Smooth muscle cell (in vitro differentiated cells): Measurements from ENCODE around the gene PEPD. TPM values are rescaled to one million over a fixed set of nuclear protein-coding genes. Genes with fewer than 3 reads are reported as not detected.

ENCODE experiments used
- DNase-seq: peaks from one replicate; lab custom pipeline; 2025; ENCODE audit not compliant: unreplicated experiment; lab: John Stamatoyannopoulos, UW
- H2AFZ ChIP-seq: fragments of 200-600 bp; sonication (generic); 2 replicates; pipeline ENCODE4 v1.6.0; 2016; ENCODE audit warnings: antibody characterized with exemption, low read depth, mild to moderate bottlenecking
- H3F3A ChIP-seq: fragments of 200-600 bp; sonication (generic); 2 replicates; pipeline ENCODE4 v1.6.0; 2017; ENCODE audit warnings: antibody characterized with exemption, low read depth
- H3K27ac ChIP-seq: fragments of 200-600 bp; sonication (generic); 2 replicates; pipeline ENCODE4 v1.5.1; 2016; ENCODE audit warnings: low read depth, mild to moderate bottlenecking
- H3K27me3 ChIP-seq: fragments of 200-600 bp; sonication (generic); 2 replicates; pipeline ENCODE4 v1.6.1; 2016; ENCODE audit warnings: low read depth, mild to moderate bottlenecking
- H3K36me3 ChIP-seq: fragments of 200-600 bp; sonication (generic); 2 replicates; pipeline ENCODE4 v1.5.1; 2016; ENCODE audit warnings: low read depth
- H3K4me1 ChIP-seq: fragments of 200-600 bp; sonication (generic); 2 replicates; pipeline ENCODE4 v1.5.1; 2016; ENCODE audit warnings: low read depth
- H3K4me2 ChIP-seq: fragments of 200-600 bp; sonication (generic); 2 replicates; pipeline ENCODE4 v1.6.0; 2016; ENCODE audit warnings: mild to moderate bottlenecking
- H3K4me3 ChIP-seq: fragments of 200-600 bp; sonication (generic); 2 replicates; pipeline ENCODE4 v1.5.1; 2016; ENCODE audit warnings: mild to moderate bottlenecking
- H3K79me2 ChIP-seq: fragments of 200-600 bp; sonication (generic); 2 replicates; pipeline ENCODE4 v1.6.0; 2016; ENCODE audit warnings: low read depth, mild to moderate bottlenecking
- H3K9ac ChIP-seq: fragments of 200-600 bp; sonication (generic); 2 replicates; pipeline ENCODE4 v1.6.0; 2016; ENCODE audit warnings: low read depth
- H3K9me3 ChIP-seq: fragments of 200-600 bp; sonication (generic); replicated peaks from 2 replicates; pipeline ENCODE4 v1.5.1; 2016; ENCODE audit warnings: low read depth
- H4K20me1 ChIP-seq: fragments of 200-600 bp; sonication (generic); 2 replicates; pipeline ENCODE4 v1.6.0; 2016; ENCODE audit warnings: low read depth
- WGBS: methylation state at CpG from one replicate; pipeline ENCODE4 v1.1.7; 2016; ENCODE audit warnings: low lambda C conversion rate; 5-methylcytosine and 5-hydroxymethylcytosine counted together
- polyA plus RNA-seq: library from polyadenylated mRNA; unstranded; fragments of >200 nt; fragmentation: Nextera tagmentation; extraction: Ambion mirVana; gene quantifications from 2 replicates; pipeline ENCODE4 v1.2.1, GENCODE V29; 2016
- total RNA-seq: library from RNA; depleted of rRNA; stranded (reverse); fragments of >200 nt; gene quantifications from 2 replicates; pipeline ENCODE4 v1.2.3, GENCODE V29; 2014
- TF ChIP-seq, protein P1 (sequence below): fragments of 200-600 bp; sonication (generic); IDR thresholded peaks from 2 replicates; pipeline ENCODE4 v1.5.1; 2017; ENCODE audit warnings: borderline replicate concordance, mild to moderate bottlenecking, antibody characterized with exemption; ENCODE audit not compliant: insufficient read depth, poor library complexity, severe bottlenecking

Gene PEPD
- total and polyA plus RNA-seq, 2 experiments from 2014 or later, result 57.2 to 70.4 TPM

- no peak overlapping the region for H2AFZ ChIP-seq
- no peaks in the 10 kb centered on the region for H3K27me3 ChIP-seq
- H4K20me1 ChIP-seq, result no peaks in the 10 kb centered on the region
- no peaks in the 10 kb centered on the region for H3K79me2 ChIP-seq
- no peaks in the 10 kb centered on the region for H3F3A ChIP-seq
- H3K36me3 ChIP-seq, result no peaks in the 10 kb centered on the region
- no peak for DNase-seq
- H3K4me2 ChIP-seq, result no peak overlapping the region
- 87% methylated on average over 18 of the region's 18 CpGs for WGBS
- H3K4me1 ChIP-seq, result no peaks in the 10 kb centered on the region
- no peak overlapping the region for H3K27ac ChIP-seq
- H3K4me3 ChIP-seq, result no peak overlapping the region
- TF ChIP-seq, protein P1, sequence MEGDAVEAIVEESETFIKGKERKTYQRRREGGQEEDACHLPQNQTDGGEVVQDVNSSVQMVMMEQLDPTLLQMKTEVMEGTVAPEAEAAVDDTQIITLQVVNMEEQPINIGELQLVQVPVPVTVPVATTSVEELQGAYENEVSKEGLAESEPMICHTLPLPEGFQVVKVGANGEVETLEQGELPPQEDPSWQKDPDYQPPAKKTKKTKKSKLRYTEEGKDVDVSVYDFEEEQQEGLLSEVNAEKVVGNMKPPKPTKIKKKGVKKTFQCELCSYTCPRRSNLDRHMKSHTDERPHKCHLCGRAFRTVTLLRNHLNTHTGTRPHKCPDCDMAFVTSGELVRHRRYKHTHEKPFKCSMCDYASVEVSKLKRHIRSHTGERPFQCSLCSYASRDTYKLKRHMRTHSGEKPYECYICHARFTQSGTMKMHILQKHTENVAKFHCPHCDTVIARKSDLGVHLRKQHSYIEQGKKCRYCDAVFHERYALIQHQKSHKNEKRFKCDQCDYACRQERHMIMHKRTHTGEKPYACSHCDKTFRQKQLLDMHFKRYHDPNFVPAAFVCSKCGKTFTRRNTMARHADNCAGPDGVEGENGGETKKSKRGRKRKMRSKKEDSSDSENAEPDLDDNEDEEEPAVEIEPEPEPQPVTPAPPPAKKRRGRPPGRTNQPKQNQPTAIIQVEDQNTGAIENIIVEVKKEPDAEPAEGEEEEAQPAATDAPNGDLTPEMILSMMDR, result no peak
- H3K9ac ChIP-seq, result no peak overlapping the region
- no peaks in the 10 kb centered on the region for H3K9me3 ChIP-seq
These were observed 30.8 kb upstream of the PEPD start for GRCh38 chr19:33552191-33552927.

- WGBS, result 92% methylated on average over 6 of the region's 6 CpGs
- TF ChIP-seq, protein P1, result no peak
- no peaks in the 10 kb centered on the region for H4K20me1 ChIP-seq
- H3F3A ChIP-seq, result no peaks in the 10 kb centered on the region
- H3K4me1 ChIP-seq, result no peaks in the 10 kb centered on the region
- H3K4me2 ChIP-seq, result no peak overlapping the region
- H3K9me3 ChIP-seq, result no peaks in the 10 kb centered on the region
- H3K9ac ChIP-seq, result no peak overlapping the region
- no peaks in the 10 kb centered on the region for H3K36me3 ChIP-seq
- H3K27ac ChIP-seq, result no peak overlapping the region
- no peaks in the 10 kb centered on the region for H3K79me2 ChIP-seq
- no peak for DNase-seq
- H3K27me3 ChIP-seq, result no peaks in the 10 kb centered on the region
- no peak overlapping the region for H3K4me3 ChIP-seq
- no peak overlapping the region for H2AFZ ChIP-seq
These were observed 30.1 kb upstream of the PEPD start for GRCh38 chr19:33551676-33552075.

DNA sequence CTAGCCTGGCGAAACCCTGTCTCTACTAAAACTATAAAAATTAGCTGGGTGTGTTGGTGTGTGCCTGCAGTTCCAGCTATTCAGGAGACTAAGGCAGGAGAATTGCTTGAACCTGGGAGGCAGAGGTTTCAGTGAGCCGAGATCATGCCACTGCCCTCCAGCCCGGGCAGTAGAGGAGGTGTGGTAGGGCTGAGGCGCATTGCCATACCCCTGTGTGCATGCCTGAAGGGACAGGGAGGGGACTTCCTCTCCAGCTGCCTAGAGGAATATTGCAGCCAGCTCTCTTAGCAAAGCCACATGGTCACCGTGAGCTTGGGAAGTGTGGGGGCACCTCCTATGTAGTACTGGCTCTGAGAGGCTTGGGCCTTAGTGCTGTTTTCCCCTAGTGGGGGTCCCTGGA, 29.2 kb upstream of the PEPD start:
- H3K27ac ChIP-seq, result no peak overlapping the region
- WGBS, result 94% methylated on average over 5 of the region's 5 CpGs
- DNase-seq, result no peak

More for the DNA sequence above, 29.2 kb upstream of the PEPD start:
- Histone ChIP-seq H3K79me2 (no peaks in the 10 kb centered on the region), H4K20me1 (no peaks in the 10 kb centered on the region), H3K9ac (no peak overlapping the region), H3K4me1 (no peaks in the 10 kb centered on the region), H3K27me3 (no peaks in the 10 kb centered on the region), H3F3A (no peaks in the 10 kb centered on the region), H3K9me3 (no peaks in the 10 kb centered on the region), H2AFZ (no peak overlapping the region), H3K4me2 (no peak overlapping the region), H3K4me3 (no peak overlapping the region), H3K36me3 (no peaks in the 10 kb centered on the region)
- TF ChIP-seq, protein P1, result no peak
